Activated T-helper 2 cell treated with anti-CD3 and anti-CD28 coated beads, Interferon-gamma antibody, Interleukin-2, Interleukin-4, amounts not matched to agents 10 μg/mL and 5 μg/mL and 100 μg/mL, durations not matched to agents 14 hours and 24 hours and 36 hours (primary cell): ENCODE measurements around the gene ZNF774. TPM values are rescaled to one million over a fixed set of nuclear protein-coding genes. Genes with fewer than 3 reads are reported as not detected.

Experiments used
- total RNA-seq: library from RNA; stranded (reverse); gene quantifications from 2 replicates; pipeline ENCODE4 v1.2.3, GENCODE V29; 2022

The ZNF774 gene
- total RNA-seq, 1 donor from 2014 or later = 2.7 TPM

Other genes with a start within 250 kb of the ZNF774 start
- 139 and 141 TPM in 2 replicates for gene IDH2, start 249.8 kb upstream of the ZNF774 start, total RNA-seq
- 28.3 and 30.2 TPM in 2 replicates for gene SEMA4B, start 151.0 kb upstream of the ZNF774 start, total RNA-seq
- gene CIB1, start 118.3 kb upstream of the ZNF774 start, total RNA-seq = 159 and 162 TPM in 2 replicates
- 11.4 and 12.0 TPM in 2 replicates for gene GDPGP1, start 118.1 kb upstream of the ZNF774 start, total RNA-seq
- gene TTLL13, start 102.7 kb upstream of the ZNF774 start, total RNA-seq = 0.34 and 1.3 TPM in 2 replicates
- gene NGRN, start 86.6 kb upstream of the ZNF774 start, total RNA-seq = 37.1 and 40.3 TPM in 2 replicates
- 186 and 196 TPM in 2 replicates for gene IQGAP1, start 36.0 kb downstream of the ZNF774 start, total RNA-seq
- gene CRTC3, start 177.6 kb downstream of the ZNF774 start, total RNA-seq = 59.7 and 61.8 TPM in 2 replicates